ENCODE measurements around the gene KCNJ4. TPM values are rescaled to one million over a fixed set of nuclear protein-coding genes. Genes with fewer than 3 reads are reported as not detected.
"Not testable (repeated sequence)": the region's sequence is repeated elsewhere in the genome, so short reads cannot be mapped to it uniquely, and the experiment has no call there.

The KCNJ4 gene
- total RNA-seq, 1 donor from 2014 or later = not detected

DNA sequence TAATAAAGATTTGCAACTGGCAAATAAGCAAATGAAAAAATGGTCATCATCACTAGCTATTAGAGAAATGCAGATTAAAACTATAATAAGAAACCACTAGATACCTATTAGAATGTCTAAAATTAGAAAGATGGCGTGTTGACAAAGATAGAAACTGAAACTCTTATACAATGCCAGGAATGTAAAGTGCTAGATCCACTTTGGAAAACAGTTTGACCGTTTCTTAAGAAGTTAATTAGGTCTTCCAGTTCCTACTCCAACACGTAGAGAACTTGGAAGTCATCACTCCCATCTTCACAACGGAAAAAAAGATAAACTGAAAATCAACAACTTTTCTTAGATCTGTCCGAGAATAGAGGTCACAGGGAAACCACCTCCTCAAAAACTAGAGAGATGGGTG, 68.1 kb downstream of the KCNJ4 start:
- H3K36me3 Mint-ChIP-seq (ENCODE audit: low read depth); H3K4me3 Mint-ChIP-seq: not testable (repeated sequence)

GRCh38 chr22:38383417-38383816, 71.6 kb downstream of the KCNJ4 start:
- intact Hi-C loops (cut with micrococcal nuclease) = no loop called here
- Mint-ChIP-seq H3K27me3 (ENCODE audit: insufficient read depth) (no peaks in the 10 kb centered on the region), H3K9me3 (no peaks in the 10 kb centered on the region), H3K4me1 (ENCODE audit: low read depth) (peaks cover 13% of the 10 kb centered on the region), H3K27ac (no peak overlapping the region), H3K36me3 (ENCODE audit: low read depth) (peaks cover 8% of the 10 kb centered on the region), H3K4me3 (no peak overlapping the region)
- DNase-seq (ENCODE audit: low spot score) = no peak

More for the DNA sequence above, 68.1 kb downstream of the KCNJ4 start:
- DNase-seq (ENCODE audit: low spot score); intact Hi-C loops (cut with micrococcal nuclease); H3K9me3 Mint-ChIP-seq; H3K27ac Mint-ChIP-seq; H3K27me3 Mint-ChIP-seq (ENCODE audit: insufficient read depth): not testable (repeated sequence)
- peaks cover 26% of the 10 kb centered on the region for H3K4me1 Mint-ChIP-seq (ENCODE audit: low read depth)

GRCh38 chr22:38381371-38381770, 73.6 kb downstream of the KCNJ4 start:
- H3K4me1 Mint-ChIP-seq (ENCODE audit: low read depth); H3K4me3 Mint-ChIP-seq; DNase-seq (ENCODE audit: low spot score); intact Hi-C loops (cut with micrococcal nuclease); H3K27me3 Mint-ChIP-seq (ENCODE audit: insufficient read depth); H3K9me3 Mint-ChIP-seq; H3K27ac Mint-ChIP-seq: not testable (repeated sequence)
- H3K36me3 Mint-ChIP-seq (ENCODE audit: low read depth) = peaks cover 10% of the 10 kb centered on the region

Other genes starting within 250 kb of the KCNJ4 start
- 36.6 and 39.1 TPM in 2 replicates for gene TMEM184B, start 182.2 kb downstream of the KCNJ4 start, total RNA-seq
- 151 and 154 TPM in 2 replicates for gene CSNK1E, start 137.8 kb downstream of the KCNJ4 start, total RNA-seq
- 1.1 and 1.3 TPM in 2 replicates for gene KDELR3, start 12.9 kb upstream of the KCNJ4 start, total RNA-seq
- 356 and 358 TPM in 2 replicates for gene DDX17, start 51.1 kb upstream of the KCNJ4 start, total RNA-seq
- gene DMC1, start 115.0 kb upstream of the KCNJ4 start, total RNA-seq = 11.2 and 11.7 TPM in 2 replicates
- 0.16 and 0.78 TPM in 2 replicates for gene FAM227A, start 201.2 kb upstream of the KCNJ4 start, total RNA-seq
- 8.6 and 8.8 TPM in 2 replicates for gene CBY1, start 201.4 kb upstream of the KCNJ4 start, total RNA-seq
- 153 and 156 TPM in 2 replicates for gene TOMM22, start 226.8 kb upstream of the KCNJ4 start, total RNA-seq
- 77.7 and 86.0 TPM in 2 replicates for gene JOSD1, start 245.7 kb upstream of the KCNJ4 start, total RNA-seq

Data from activated T-helper 1 cell treated with anti-CD3 and anti-CD28 coated beads, Interleukin-12 subunit alpha, Interleukin-12 subunit beta, Interleukin-2, Interleukin-4 antibody, amounts not matched to agents 30 ng/mL and 10 ng/mL and 1 ng/mL, durations not matched to agents 14 hours and 24 hours and 36 hours (primary cell).